K562 (cell line): Measurements from ENCODE around the gene GPT2. TPM values are rescaled to one million over a fixed set of nuclear protein-coding genes. Genes with fewer than 3 reads are reported as not detected.

Experiments used
- CTBP1 ChIP-seq: fragments of 450-650 bp; IDR thresholded peaks from 2 replicates; pipeline ENCODE4 v1.6.1; 2016; ENCODE audit warnings: borderline replicate concordance
- CTCFL ChIP-seq: IDR thresholded peaks from 2 replicates; pipeline ENCODE4 v1.6.1; 2011; ENCODE audit warnings: borderline replicate concordance, low read depth, mild to moderate bottlenecking, moderate library complexity, low read length; ENCODE audit not compliant: insufficient read depth, poor library complexity, severe bottlenecking
- ERF ChIP-seq: fragments of 450-650 bp; formaldehyde crosslinking; IDR thresholded peaks from 2 replicates; pipeline ENCODE4 v1.4.0; 2020; ENCODE audit warnings: mild to moderate bottlenecking, mixed read lengths
- JUN ChIP-seq, 2 experiments: sonication (generic) in 1 of 2; formaldehyde crosslinking in 1 of 2; IDR thresholded peaks; 2 replicates each; pipeline versions ENCODE4 v1.6.1 to v1.8.0; 2012 to 2022; ENCODE audit warnings: borderline replicate concordance in 2 of 2, mild to moderate bottlenecking in 2 of 2, improper control_type of control experiment in 1 of 2, low read depth in 1 of 2, low read length in 1 of 2, missing genetic modification reagents in 1 of 2
- MCM3 ChIP-seq: fragments of 450-650 bp; IDR thresholded peaks from 2 replicates; pipeline ENCODE4 v1.6.1; 2016
- MTA2 ChIP-seq: fragments of 450-650 bp; IDR thresholded peaks from 2 replicates; pipeline ENCODE4 v1.6.1; 2016; ENCODE audit warnings: low read depth
- NFE2 ChIP-seq: IDR thresholded peaks from 2 replicates; pipeline ENCODE4 v1.6.1; 2014; ENCODE audit warnings: antibody characterized with exemption, low read depth
- NRF1 ChIP-seq, 2 experiments: fragments of 450-650 bp; IDR thresholded peaks in 1 of 2; conservative IDR thresholded peaks in 1 of 2; 2 replicates each; pipeline ENCODE4 v1.6.1; 2014; ENCODE audit warnings: mild to moderate bottlenecking in 2 of 2
- TBP ChIP-seq: optimal IDR thresholded peaks from 2 replicates; pipeline ENCODE3; 2011; ENCODE audit warnings: low read depth, low read length, improper control_type of control experiment
- ZFX ChIP-seq: sonication (generic); formaldehyde crosslinking; IDR thresholded peaks from 2 replicates; pipeline ENCODE4 v1.8.0; 2022; ENCODE audit warnings: mild to moderate bottlenecking, missing genetic modification reagents, moderate library complexity
- ZNF644 ChIP-seq: fragments of 200-800 bp; sonication (Bioruptor generic); IDR thresholded peaks from 2 replicates; pipeline ENCODE4 v1.6.1; 2016; ENCODE audit warnings: low read depth, missing genetic modification characterization, missing compliant biosample characterization
- polyA plus RNA-seq, 8 experiments: library from polyadenylated mRNA; depleted of rRNA in 4 of 8; stranded (reverse) in 5 of 8; unstranded in 3 of 8; fragments of >200 nt; fragmentation: Nextera tagmentation in 2 of 8; fragmentation: Illumina TruSeq in 1 of 8; extraction: Ambion mirVana in 2 of 8; extraction: Trizol in 1 of 8; gene quantifications; 2 replicates each; pipeline versions ENCODE4 v1.2.1 to v1.2.3, GENCODE V29; 2011 to 2014; ENCODE audit warnings: inconsistent platforms in 1 of 8, missing spikeins in 1 of 8
- total RNA-seq, 7 experiments: library from RNA; depleted of rRNA in 6 of 7; stranded (reverse); fragments of >200 nt in 6 of 7; fragmentation: Illumina TruSeq in 2 of 7; extraction: Trizol in 2 of 7; gene quantifications; 2 replicates each; pipeline versions ENCODE4 v1.2.1 to v1.2.3, GENCODE V29; 2011 to 2021; ENCODE audit warnings: low replicate concordance in 1 of 7
- TF ChIP-seq, protein P1 (sequence below), 3 experiments: fragments of 200-800 bp in 1 of 3; fragments of 250-450 bp in 1 of 3; fragments of 450-650 bp in 1 of 3; sonication (Bioruptor Pico) in 1 of 3; sonication (Bioruptor generic) in 1 of 3; formaldehyde crosslinking in 1 of 3; IDR thresholded peaks; 2 replicates each; pipeline versions ENCODE4 v1.6.1 to v1.8.0; 2016 to 2022; ENCODE audit warnings: mild to moderate bottlenecking in 2 of 3, missing genetic modification characterization in 2 of 3, missing compliant biosample characterization in 1 of 3, moderate library complexity in 1 of 3
- TF ChIP-seq, protein P2 (sequence below): fragments of 250-450 bp; sonication (Bioruptor Pico); IDR thresholded peaks from 2 replicates; pipeline ENCODE4 v1.5.1; 2021; ENCODE audit warnings: mild to moderate bottlenecking
- TF ChIP-seq, protein P3 (sequence below): sonication (generic); formaldehyde crosslinking; IDR thresholded peaks from 2 replicates; pipeline ENCODE4 v1.8.1; 2023; ENCODE audit warnings: mild to moderate bottlenecking, missing genetic modification reagents, moderate library complexity
- TF ChIP-seq, protein P4 (sequence below): fragments of 200-800 bp; sonication (Bioruptor generic); IDR thresholded peaks from 2 replicates; pipeline ENCODE4 v1.6.1; 2017; ENCODE audit warnings: missing genetic modification characterization, missing compliant biosample characterization

GPT2 gene
- total and polyA plus RNA-seq, 9 of the 15 experiments (the other 6 are each of a cell fraction or from before 2014, with no cell fraction given) = 0.79 to 14.4 (median 5.8) TPM

DNA sequence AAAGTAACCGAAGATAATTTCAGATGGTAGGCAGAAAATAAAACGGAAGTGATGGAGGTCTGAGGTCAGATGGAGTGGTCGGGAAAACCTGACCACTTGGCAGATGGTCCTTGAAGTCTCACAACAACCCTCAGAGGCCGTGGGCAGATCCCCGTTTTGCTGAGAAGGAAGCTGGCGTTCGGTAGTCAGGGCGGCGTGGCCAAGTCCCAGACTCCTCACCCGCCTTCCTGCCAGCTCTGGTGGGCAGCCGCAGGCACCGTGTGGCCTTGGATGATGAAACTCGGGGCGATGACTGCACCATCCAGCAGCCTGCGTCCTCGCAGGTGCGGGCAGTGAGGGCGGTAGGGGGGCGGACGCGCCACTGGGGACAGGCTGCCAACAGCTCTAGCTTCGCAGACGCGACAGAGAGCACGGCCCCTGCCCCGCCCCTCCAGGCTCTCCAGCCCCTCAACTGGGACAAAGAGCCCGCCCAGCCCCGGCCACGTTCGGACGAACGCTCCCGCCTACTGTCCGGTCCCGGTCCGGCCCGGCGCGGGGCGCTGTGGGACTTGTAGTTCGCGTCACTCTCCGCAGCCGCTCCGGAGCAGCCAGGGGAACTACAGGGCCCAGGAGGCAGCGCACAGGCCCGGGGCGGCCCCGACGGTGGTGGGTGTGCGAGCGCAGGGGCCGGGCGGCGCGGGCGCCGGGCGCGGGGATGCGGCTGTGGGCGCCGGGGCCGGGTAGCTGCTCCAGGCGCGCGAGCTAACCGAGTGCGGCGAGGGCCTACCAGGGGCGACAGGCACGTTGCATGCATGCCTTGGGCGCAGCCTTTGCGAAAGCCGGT is at the start of gene GPT2 (continued):
- TF ChIP-seq CTCFL (peak; percentile 36), ZFX (CRISPR knock-in tag) (peak; percentile 40), JUN (IDR thresholded peaks at IDR 0.05; ENCODE audit: borderline replicate concordance, low read depth, low read length) (peak; percentile 10; the same call in 1 of the 2 replicates), JUN (CRISPR knock-in tag; IDR thresholded peaks at IDR 0.05; ENCODE audit: borderline replicate concordance) (no peak), NFE2 (no peak), TBP (peak; percentile 11), NRF1 (conservative IDR thresholded peaks at IDR 0.05 in 1 of 2, IDR thresholded peaks at IDR 0.05 in 1 of 2) (peak; percentile 74 to 79), MCM3 (no peak), MTA2 (no peak), CTBP1 (0 out of 2 replicates have a peak, but pooled peaks have one; percentile 66), ERF (CRISPR knock-in tag) (peak; percentile 72), ZNF644 (tag) (peak; percentile 80; the same call in 1 of the 2 replicates)
- TF ChIP-seq, protein P1, sequence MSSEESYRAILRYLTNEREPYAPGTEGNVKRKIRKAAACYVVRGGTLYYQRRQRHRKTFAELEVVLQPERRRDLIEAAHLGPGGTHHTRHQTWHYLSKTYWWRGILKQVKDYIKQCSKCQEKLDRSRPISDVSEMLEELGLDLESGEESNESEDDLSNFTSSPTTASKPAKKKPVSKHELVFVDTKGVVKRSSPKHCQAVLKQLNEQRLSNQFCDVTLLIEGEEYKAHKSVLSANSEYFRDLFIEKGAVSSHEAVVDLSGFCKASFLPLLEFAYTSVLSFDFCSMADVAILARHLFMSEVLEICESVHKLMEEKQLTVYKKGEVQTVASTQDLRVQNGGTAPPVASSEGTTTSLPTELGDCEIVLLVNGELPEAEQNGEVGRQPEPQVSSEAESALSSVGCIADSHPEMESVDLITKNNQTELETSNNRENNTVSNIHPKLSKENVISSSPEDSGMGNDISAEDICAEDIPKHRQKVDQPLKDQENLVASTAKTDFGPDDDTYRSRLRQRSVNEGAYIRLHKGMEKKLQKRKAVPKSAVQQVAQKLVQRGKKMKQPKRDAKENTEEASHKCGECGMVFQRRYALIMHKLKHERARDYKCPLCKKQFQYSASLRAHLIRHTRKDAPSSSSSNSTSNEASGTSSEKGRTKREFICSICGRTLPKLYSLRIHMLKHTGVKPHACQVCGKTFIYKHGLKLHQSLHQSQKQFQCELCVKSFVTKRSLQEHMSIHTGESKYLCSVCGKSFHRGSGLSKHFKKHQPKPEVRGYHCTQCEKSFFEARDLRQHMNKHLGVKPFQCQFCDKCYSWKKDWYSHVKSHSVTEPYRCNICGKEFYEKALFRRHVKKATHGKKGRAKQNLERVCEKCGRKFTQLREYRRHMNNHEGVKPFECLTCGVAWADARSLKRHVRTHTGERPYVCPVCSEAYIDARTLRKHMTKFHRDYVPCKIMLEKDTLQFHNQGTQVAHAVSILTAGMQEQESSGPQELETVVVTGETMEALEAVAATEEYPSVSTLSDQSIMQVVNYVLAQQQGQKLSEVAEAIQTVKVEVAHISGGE (CRISPR knock-in tag; IDR thresholded peaks at IDR 0.05) = peak in 1 of 3 experiments; percentile 79; a peak in 2 of 6 replicates
- TF ChIP-seq, protein P2, sequence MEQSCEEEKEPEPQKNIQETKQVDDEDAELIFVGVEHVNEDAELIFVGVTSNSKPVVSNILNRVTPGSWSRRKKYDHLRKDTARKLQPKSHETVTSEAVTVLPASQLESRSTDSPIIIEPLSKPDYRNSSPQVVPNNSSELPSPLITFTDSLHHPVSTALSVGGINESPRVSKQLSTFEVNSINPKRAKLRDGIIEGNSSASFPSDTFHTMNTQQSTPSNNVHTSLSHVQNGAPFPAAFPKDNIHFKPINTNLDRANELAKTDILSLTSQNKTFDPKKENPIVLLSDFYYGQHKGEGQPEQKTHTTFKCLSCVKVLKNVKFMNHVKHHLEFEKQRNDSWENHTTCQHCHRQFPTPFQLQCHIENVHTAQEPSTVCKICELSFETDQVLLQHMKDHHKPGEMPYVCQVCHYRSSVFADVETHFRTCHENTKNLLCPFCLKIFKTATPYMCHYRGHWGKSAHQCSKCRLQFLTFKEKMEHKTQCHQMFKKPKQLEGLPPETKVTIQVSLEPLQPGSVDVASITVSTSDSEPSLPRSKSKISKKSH = no peak
- TF ChIP-seq, protein P3, sequence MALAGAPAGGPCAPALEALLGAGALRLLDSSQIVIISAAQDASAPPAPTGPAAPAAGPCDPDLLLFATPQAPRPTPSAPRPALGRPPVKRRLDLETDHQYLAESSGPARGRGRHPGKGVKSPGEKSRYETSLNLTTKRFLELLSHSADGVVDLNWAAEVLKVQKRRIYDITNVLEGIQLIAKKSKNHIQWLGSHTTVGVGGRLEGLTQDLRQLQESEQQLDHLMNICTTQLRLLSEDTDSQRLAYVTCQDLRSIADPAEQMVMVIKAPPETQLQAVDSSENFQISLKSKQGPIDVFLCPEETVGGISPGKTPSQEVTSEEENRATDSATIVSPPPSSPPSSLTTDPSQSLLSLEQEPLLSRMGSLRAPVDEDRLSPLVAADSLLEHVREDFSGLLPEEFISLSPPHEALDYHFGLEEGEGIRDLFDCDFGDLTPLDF = peak; percentile 59; the same call in 1 of the 2 replicates
- TF ChIP-seq, protein P4, sequence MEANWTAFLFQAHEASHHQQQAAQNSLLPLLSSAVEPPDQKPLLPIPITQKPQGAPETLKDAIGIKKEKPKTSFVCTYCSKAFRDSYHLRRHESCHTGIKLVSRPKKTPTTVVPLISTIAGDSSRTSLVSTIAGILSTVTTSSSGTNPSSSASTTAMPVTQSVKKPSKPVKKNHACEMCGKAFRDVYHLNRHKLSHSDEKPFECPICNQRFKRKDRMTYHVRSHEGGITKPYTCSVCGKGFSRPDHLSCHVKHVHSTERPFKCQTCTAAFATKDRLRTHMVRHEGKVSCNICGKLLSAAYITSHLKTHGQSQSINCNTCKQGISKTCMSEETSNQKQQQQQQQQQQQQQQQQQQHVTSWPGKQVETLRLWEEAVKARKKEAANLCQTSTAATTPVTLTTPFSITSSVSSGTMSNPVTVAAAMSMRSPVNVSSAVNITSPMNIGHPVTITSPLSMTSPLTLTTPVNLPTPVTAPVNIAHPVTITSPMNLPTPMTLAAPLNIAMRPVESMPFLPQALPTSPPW (CRISPR knock-in tag) = peak; percentile 78
